CD4-positive, alpha-beta T cell (primary cell): ENCODE measurements around the gene C3orf70. TPM values are rescaled to one million over a fixed set of nuclear protein-coding genes. Genes with fewer than 3 reads are reported as not detected.

Experiments used
- ATAC-seq: fragments of 200-7000 bp; cut with Tn5 transposase; one replicate; pipeline ENCODE4 v1.10.0; 2022; ENCODE audit warnings: mild to moderate bottlenecking; ENCODE audit not compliant: poor library complexity
- CTCF ChIA-PET: fragments of 350-600 bp; sonication (Branson Sonifier 250); formaldehyde crosslinking; loops from one replicate; lab custom pipeline; 2021; ENCODE audit warnings: antibody characterized with exemption, inconsistent platforms; lab: Charles Lee
- POLR2A ChIA-PET: fragments of 350-600 bp; sonication (Branson Sonifier 250); formaldehyde crosslinking; loops from one replicate; lab custom pipeline; 2021; ENCODE audit warnings: antibody characterized with exemption, inconsistent platforms; lab: Charles Lee
- DNase-seq, 14 experiments: peaks; one replicate each; pipeline ENCODE4 v3.0.0-alpha.2; 2013 to 2020; ENCODE audit warnings: mixed read lengths in 2 of 14
- H3K27ac ChIP-seq, 2 donors: one replicate each; pipeline versions ENCODE4 v1.5.1 to v1.7.0; 2013; ENCODE audit warnings: low read length in 2 of 2, low read depth in 1 of 2, mild to moderate bottlenecking in 1 of 2
- H3K27me3 ChIP-seq, 2 experiments: 1 replicate in 1 of 2; 2 replicates in 1 of 2; pipeline versions ENCODE4 v1.6.1 to v1.7.0; 2013; ENCODE audit warnings: low read length in 2 of 2, control low read depth in 1 of 2, mild to moderate bottlenecking in 1 of 2, moderate library complexity in 1 of 2; ENCODE audit not compliant: insufficient read depth in 2 of 2, control insufficient read depth in 1 of 2
- H3K36me3 ChIP-seq: one replicate; pipeline ENCODE4 v1.6.1; 2013; ENCODE audit warnings: low read length, control low read depth; ENCODE audit not compliant: insufficient read depth
- H3K4me1 ChIP-seq: one replicate; pipeline ENCODE4 v1.6.1; 2013; ENCODE audit warnings: low read length, control low read depth; ENCODE audit not compliant: insufficient read depth
- H3K4me3 ChIP-seq: one replicate; pipeline ENCODE4 v1.5.1; 2013; ENCODE audit warnings: mild to moderate bottlenecking, low read length, moderate library complexity
- H3K9me3 ChIP-seq, 2 experiments: 1 replicate in 1 of 2; 2 replicates in 1 of 2; pipeline versions ENCODE4 v1.6.1 to v1.7.0; 2013; ENCODE audit warnings: low read length in 2 of 2, mild to moderate bottlenecking in 2 of 2, control low read depth in 1 of 2, moderate library complexity in 1 of 2; ENCODE audit not compliant: control insufficient read depth in 1 of 2, insufficient read depth in 1 of 2
- H3K27ac Mint-ChIP-seq: one replicate; pipeline ENCODE4 v1.8.0; 2020; ENCODE audit warnings: mixed read lengths
- H3K27me3 Mint-ChIP-seq: one replicate; pipeline ENCODE4 v1.8.0; 2021; ENCODE audit warnings: mixed read lengths
- H3K36me3 Mint-ChIP-seq: one replicate; pipeline ENCODE4 v1.8.0; 2021; ENCODE audit warnings: low read depth, mixed read lengths
- H3K4me1 Mint-ChIP-seq: one replicate; pipeline ENCODE4 v1.8.0; 2021; ENCODE audit warnings: low read depth, mixed read lengths
- H3K4me3 Mint-ChIP-seq: one replicate; pipeline ENCODE4 v1.8.0; 2020; ENCODE audit warnings: mild to moderate bottlenecking, mixed read lengths
- H3K9me3 Mint-ChIP-seq: one replicate; pipeline ENCODE4 v1.8.0; 2020; ENCODE audit warnings: mixed read lengths
- CTCF ChIP-seq: fragments of 200-600 bp; IDR thresholded peaks from one replicate; pipeline ENCODE4 v1.8.0; 2022; ENCODE audit warnings: antibody characterized with exemption, mild to moderate bottlenecking
- intact Hi-C, 2 experiments: fragments of 100-400 bp; cut with DNase I in 1 of 2; cut with micrococcal nuclease in 1 of 2; formaldehyde crosslinking; loops; one replicate each; pipeline versions ENCODE4 v1.15.1 to v1.9.0; 2023 to 2025; cut with DNase I, micrococcal nuclease
- total RNA-seq, 174 experiments: library from RNA in 2 of 174; stranded (reverse) in 2 of 174; gene quantifications; one replicate each; pipeline ENCODE4 v1.2.3 and lab custom pipeline; 2021 to 2026

Gene C3orf70
- total RNA-seq, 2 experiments from 2014 or later = not detected

GRCh38 chr3:185090811-185091210, 62.0 kb downstream of the C3orf70 start:
- CTCF ChIA-PET = no interaction called here
- POLR2A ChIA-PET = no interaction called here
- no peaks in the 10 kb centered on the region for H3K4me1 Mint-ChIP-seq

DNA sequence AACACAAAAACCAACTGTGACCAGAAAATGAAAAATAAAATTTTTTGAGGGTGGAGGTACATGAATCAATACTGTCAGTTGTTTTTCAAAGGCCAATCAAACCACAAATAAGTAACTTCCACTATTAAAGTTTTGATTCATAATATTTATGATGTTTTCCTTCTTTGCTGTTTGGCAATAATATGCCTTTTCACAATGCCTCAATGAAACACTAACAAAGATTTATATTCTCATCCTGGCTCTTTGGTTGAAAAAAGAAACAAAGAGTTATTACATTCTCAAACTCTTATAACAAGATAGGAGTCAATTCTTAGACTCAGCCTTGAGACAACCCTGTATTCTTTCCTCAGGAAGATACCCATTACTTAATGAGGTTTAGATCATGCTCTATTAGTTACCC, 63.1 kb downstream of the C3orf70 start:
- Histone ChIP-seq H3K4me1 (no peaks in the 10 kb centered on the region), H3K4me3 (no peak overlapping the region), H3K27me3 (peaks cover 0 to 2% of the 10 kb centered on the region in 2 experiments), H3K9me3 (no peaks in the 10 kb centered on the region), H3K36me3 (no peaks in the 10 kb centered on the region), H3K27ac (no peak overlapping the region)
- intact Hi-C loops = no loop called here
- POLR2A ChIA-PET = no interaction called here
- H3K4me1 Mint-ChIP-seq = no peaks in the 10 kb centered on the region
- H3K27me3 Mint-ChIP-seq = peaks cover 17% of the 10 kb centered on the region
- DNase-seq = no peak
- TF ChIP-seq CTCF = no peak
- no peak overlapping the region for H3K27ac Mint-ChIP-seq
- no peak overlapping the region for H3K4me3 Mint-ChIP-seq
- no peak for ATAC-seq
- CTCF ChIA-PET = no interaction called here
- no peaks in the 10 kb centered on the region for H3K36me3 Mint-ChIP-seq
- H3K9me3 Mint-ChIP-seq = no peaks in the 10 kb centered on the region

More at GRCh38 chr3:185090811-185091210, 62.0 kb downstream of the C3orf70 start:
- TF ChIP-seq CTCF = no peak
- no peak overlapping the region for H3K4me3 ChIP-seq
- no peaks in the 10 kb centered on the region for H3K36me3 ChIP-seq
- DNase-seq (no peak), ATAC-seq (no peak)
- H3K4me1 ChIP-seq = no peaks in the 10 kb centered on the region
- H3K27ac Mint-ChIP-seq = no peak overlapping the region
- peaks cover 0 to 2% of the 10 kb centered on the region in 2 experiments for H3K27me3 ChIP-seq
- H3K27ac ChIP-seq = no peak overlapping the region
- intact Hi-C loops = no loop called here
- H3K4me3 Mint-ChIP-seq = no peak overlapping the region
- H3K27me3 Mint-ChIP-seq = peaks cover 22% of the 10 kb centered on the region
- no peaks in the 10 kb centered on the region for H3K36me3 Mint-ChIP-seq
- H3K9me3 Mint-ChIP-seq = no peaks in the 10 kb centered on the region
- no peaks in the 10 kb centered on the region for H3K9me3 ChIP-seq

DNA sequence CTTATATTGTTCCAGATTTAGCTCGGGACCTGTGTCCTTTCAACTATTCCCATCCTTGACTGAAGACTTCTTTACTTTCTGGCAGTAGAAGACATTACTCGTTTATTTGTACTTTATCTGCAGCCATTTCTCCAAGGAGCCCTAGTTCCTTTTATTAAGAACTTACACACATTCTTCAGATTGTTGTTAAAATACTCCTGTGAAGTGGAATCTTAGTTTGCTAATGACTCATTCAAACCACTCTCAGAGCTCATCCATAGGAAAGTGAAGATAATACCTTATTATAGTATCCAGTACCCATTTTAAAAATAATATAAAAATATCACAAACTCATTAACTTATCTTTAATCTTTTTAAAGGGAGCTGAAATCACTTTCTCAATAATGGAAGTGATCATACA, 63.5 kb downstream of the C3orf70 start:
- H3K9me3 Mint-ChIP-seq = no peaks in the 10 kb centered on the region
- no peaks in the 10 kb centered on the region for H3K4me1 ChIP-seq
- H3K27ac ChIP-seq = no peak overlapping the region
- H3K36me3 ChIP-seq = no peaks in the 10 kb centered on the region
- H3K36me3 Mint-ChIP-seq = no peaks in the 10 kb centered on the region
- no peak for TF ChIP-seq CTCF
- ChIA-PET CTCF (no interaction called here), POLR2A (no interaction called here)
- H3K4me3 Mint-ChIP-seq = no peak overlapping the region
- DNase-seq = no peak
- H3K9me3 ChIP-seq = no peaks in the 10 kb centered on the region
- no peak overlapping the region for H3K4me3 ChIP-seq
- peaks cover 17% of the 10 kb centered on the region for H3K27me3 Mint-ChIP-seq
- H3K27me3 ChIP-seq = peaks cover 0 to 2% of the 10 kb centered on the region in 2 experiments
- no peak for ATAC-seq
- H3K27ac Mint-ChIP-seq = no peak overlapping the region
- intact Hi-C loops = no loop called here
- no peaks in the 10 kb centered on the region for H3K4me1 Mint-ChIP-seq
